PC-3 (cell line): Measurements from ENCODE around the gene FBLN1. TPM values are rescaled to one million over a fixed set of nuclear protein-coding genes. Genes with fewer than 3 reads are reported as not detected.

ENCODE experiments used
- ATAC-seq: fragments of 200-7000 bp; cut with Tn5 transposase; 2 replicates; pipeline ENCODE4 v1.9.1; 2020; ENCODE audit warnings: mild to moderate bottlenecking, moderate library complexity
- BruUV-seq: library from RNA; stranded (reverse); fragments of 400-500 nt; replicated peaks from 2 replicates; lab custom pipeline; 2021; lab: Mats Ljungman, UMichigan
- CTCF ChIA-PET: fragments of 300-600 bp; sonication (Branson Sonifier 250); formaldehyde crosslinking; loops from one replicate; lab custom pipeline; 2022; ENCODE audit warnings: antibody characterized with exemption; lab: Charles Lee
- POLR2A ChIA-PET: fragments of 300-600 bp; sonication (Branson Sonifier 250); formaldehyde crosslinking; loops from one replicate; lab custom pipeline; 2022; ENCODE audit warnings: antibody characterized with exemption; ENCODE audit not compliant: unreplicated experiment; lab: Charles Lee
- DNase-seq: peaks from one replicate; pipeline ENCODE4 v3.0.0-alpha.2; 2015
- H2AFZ ChIP-seq: fragments of 300-600 bp; sonication (generic); 2 replicates; pipeline ENCODE4 v1.6.0; 2016; ENCODE audit warnings: antibody characterized with exemption, low read length
- H3F3A ChIP-seq: fragments of 300-600 bp; sonication (generic); one replicate; pipeline ENCODE4 v1.6.0; 2017; ENCODE audit warnings: antibody characterized with exemption, low read length, control low read depth, mild to moderate bottlenecking; ENCODE audit not compliant: unreplicated experiment
- H3K27ac ChIP-seq: fragments of 300-600 bp; sonication (generic); 2 replicates; pipeline ENCODE4 v1.5.1; 2016; ENCODE audit warnings: mild to moderate bottlenecking, low read length
- H3K27me3 ChIP-seq: fragments of 300-600 bp; sonication (generic); 2 replicates; pipeline ENCODE4 v1.6.1; 2016; ENCODE audit warnings: low read length, mixed read lengths
- H3K36me3 ChIP-seq: fragments of 300-600 bp; sonication (generic); 2 replicates; pipeline ENCODE4 v1.6.1; 2016; ENCODE audit warnings: low read depth, mixed run types, low read length, mixed read lengths
- H3K4me1 ChIP-seq: fragments of 300-600 bp; sonication (generic); 2 replicates; pipeline ENCODE4 v1.5.1; 2016; ENCODE audit warnings: low read length; ENCODE audit not compliant: insufficient read depth
- H3K4me2 ChIP-seq: fragments of 300-600 bp; sonication (generic); 2 replicates; pipeline ENCODE4 v1.6.0; 2016; ENCODE audit warnings: low read length
- H3K4me3 ChIP-seq: fragments of 300-600 bp; sonication (generic); 2 replicates; pipeline ENCODE4 v1.5.1; 2016; ENCODE audit warnings: mild to moderate bottlenecking, low read length, mixed read lengths
- H3K79me2 ChIP-seq: fragments of 300-600 bp; sonication (generic); 2 replicates; pipeline ENCODE4 v1.6.1; 2017; ENCODE audit warnings: low read length, mixed read lengths
- H3K9ac ChIP-seq: fragments of 300-600 bp; sonication (generic); 2 replicates; pipeline ENCODE4 v1.6.0; 2016; ENCODE audit warnings: mild to moderate bottlenecking, low read length
- H3K9me2 ChIP-seq: fragments of 300-600 bp; sonication (generic); replicated peaks from 2 replicates; pipeline ENCODE4 v1.6.1; 2016; ENCODE audit warnings: mixed run types, low read length, mixed read lengths
- H3K9me3 ChIP-seq: fragments of 300-600 bp; sonication (generic); 2 replicates; pipeline ENCODE4 v1.6.1; 2016; ENCODE audit warnings: low read length, mixed read lengths
- H4K20me1 ChIP-seq: fragments of 300-600 bp; sonication (generic); 2 replicates; pipeline ENCODE4 v1.6.1; 2016; ENCODE audit warnings: low read length, mixed read lengths
- CTCF ChIP-seq: fragments of 300-600 bp; sonication (generic); conservative IDR thresholded peaks from 2 replicates; pipeline ENCODE4 v1.5.1; 2017; ENCODE audit warnings: antibody characterized with exemption, low read depth, mild to moderate bottlenecking, low read length
- EZH2 ChIP-seq: fragments of 300-600 bp; sonication (generic); IDR thresholded peaks from one replicate; pipeline ENCODE4 v1.6.1; 2017; ENCODE audit warnings: antibody characterized with exemption, mild to moderate bottlenecking, low read length; ENCODE audit not compliant: unreplicated experiment
- EZH2phosphoT487 ChIP-seq: fragments of 300-600 bp; sonication (generic); IDR thresholded peaks from 2 replicates; pipeline ENCODE4 v1.6.1; 2018; ENCODE audit warnings: mild to moderate bottlenecking, antibody characterized with exemption, low read length, borderline replicate concordance
- intact Hi-C: fragments of 100-400 bp; cut with micrococcal nuclease; formaldehyde crosslinking; loops from 2 replicates; pipeline ENCODE4 v1.9.0; 2023
- total RNA-seq: library from RNA; depleted of rRNA; stranded (reverse); fragments of >200 nt; gene quantifications from 2 replicates; pipeline ENCODE4 v1.2.3, GENCODE V29; 2014

Gene FBLN1
- total RNA-seq, 1 experiment from 2014 or later = 13.4 TPM

GRCh38 chr22:45552017-45552411 lies 49.3 kb downstream of the FBLN1 start:
- intact Hi-C loops = no loop called here

GRCh38 chr22:45552580-45553350 lies 50.1 kb downstream of the FBLN1 start:
- Histone ChIP-seq H3K4me2 (peak overlapping the region; percentile 69), H2AFZ (no peak overlapping the region), H3K27me3 (no peaks in the 10 kb centered on the region), H3K4me3 (no peak overlapping the region), H4K20me1 (no peaks in the 10 kb centered on the region), H3K4me1 (peaks cover 25% of the 10 kb centered on the region), H3K36me3 (no peaks in the 10 kb centered on the region), H3F3A (no peaks in the 10 kb centered on the region), H3K9me3 (no peaks in the 10 kb centered on the region), H3K27ac (peak overlapping the region; percentile 48), H3K79me2 (no peaks in the 10 kb centered on the region), H3K9me2 (no peaks in the 10 kb centered on the region), H3K9ac (no peak overlapping the region)
- no peak for ATAC-seq
- ChIA-PET CTCF (no interaction called here), POLR2A (no interaction called here)
- no TSS peak for BruUV-seq
- intact Hi-C loops = no loop called here
- DNase-seq = no peak
- TF ChIP-seq EZH2phosphoT487 (no peak), EZH2 (no peak), CTCF (no peak)

More at GRCh38 chr22:45552017-45552411, 49.3 kb downstream of the FBLN1 start:
- ChIA-PET CTCF (no interaction called here), POLR2A (no interaction called here)
- DNase-seq (no peak), ATAC-seq (no peak)
- Histone ChIP-seq H3F3A (no peaks in the 10 kb centered on the region), H3K4me2 (no peak overlapping the region), H3K79me2 (no peaks in the 10 kb centered on the region), H2AFZ (no peak overlapping the region), H3K9ac (no peak overlapping the region), H3K4me1 (peaks cover 25% of the 10 kb centered on the region), H3K27ac (no peak overlapping the region), H4K20me1 (no peaks in the 10 kb centered on the region), H3K9me2 (no peaks in the 10 kb centered on the region), H3K4me3 (no peak overlapping the region), H3K9me3 (no peaks in the 10 kb centered on the region), H3K27me3 (no peaks in the 10 kb centered on the region), H3K36me3 (no peaks in the 10 kb centered on the region)
- no TSS peak for BruUV-seq
- TF ChIP-seq EZH2phosphoT487 = no peak
- no peak for TF ChIP-seq EZH2
- TF ChIP-seq CTCF = no peak

DNA sequence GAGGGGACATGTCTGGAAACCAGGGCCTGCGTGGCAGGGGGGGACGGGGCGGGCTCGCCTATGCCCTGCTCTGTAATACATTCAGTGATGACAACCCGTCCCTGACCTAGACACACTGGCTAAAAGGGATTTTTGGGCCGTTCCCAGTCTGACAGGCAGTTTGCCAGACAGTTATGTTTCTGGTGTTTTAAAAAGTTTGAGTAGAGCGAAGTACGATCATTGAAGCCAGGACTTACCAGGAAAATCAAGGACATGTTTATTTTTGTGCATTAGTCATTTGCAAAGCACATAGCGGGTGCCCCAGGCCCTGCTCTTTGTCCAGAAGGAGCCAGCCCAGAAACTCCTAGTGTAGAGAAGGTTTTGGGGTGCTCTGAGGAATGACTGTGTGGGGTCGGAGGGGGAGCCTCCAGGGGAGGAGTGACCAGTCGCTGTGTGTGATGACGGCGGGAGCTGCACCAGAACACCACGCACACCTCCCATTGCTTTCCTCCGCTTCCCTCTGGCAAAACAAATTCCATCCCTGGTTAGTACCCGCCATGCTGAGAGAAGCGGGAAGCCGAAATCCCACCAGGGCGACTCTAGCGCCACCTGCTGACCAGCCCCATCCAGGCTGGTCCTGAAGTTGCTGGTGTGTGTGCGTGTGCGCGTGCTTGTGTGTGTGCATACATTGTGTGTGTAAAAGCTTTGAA lies 50.8 kb downstream of the FBLN1 start:
- H3K4me1 ChIP-seq = peaks cover 25% of the 10 kb centered on the region
- ChIA-PET POLR2A (no interaction called here), CTCF (no interaction called here)
- peak overlapping the region; percentile 84 for H2AFZ ChIP-seq
- no peaks in the 10 kb centered on the region for H3K9me3 ChIP-seq
- no peaks in the 10 kb centered on the region for H3K27me3 ChIP-seq
- peak overlapping the region; percentile 69 for H3K4me2 ChIP-seq
- H3F3A ChIP-seq = no peaks in the 10 kb centered on the region
- no TSS peak for BruUV-seq
- H3K27ac ChIP-seq = peak overlapping the region; percentile 48
- intact Hi-C loops = no loop called here
- H3K9ac ChIP-seq = peak overlapping the region; percentile 31; the same call in 1 of the 2 replicates
- H3K4me3 ChIP-seq = peak overlapping the region; percentile 36; the same call in 1 of the 2 replicates
- DNase-seq (peak; percentile 80), ATAC-seq (peak; percentile 59)
- TF ChIP-seq CTCF (peak; percentile 87), EZH2phosphoT487 (no peak), EZH2 (no peak)
- no peaks in the 10 kb centered on the region for H4K20me1 ChIP-seq
- no peaks in the 10 kb centered on the region for H3K79me2 ChIP-seq
- no peaks in the 10 kb centered on the region for H3K36me3 ChIP-seq
- H3K9me2 ChIP-seq = no peaks in the 10 kb centered on the region
